HL-60 (cell line): ENCODE measurements around the gene BSND.

ENCODE experiments used
- DNase-seq, 2 experiments: peaks; one replicate each; pipeline ENCODE4 v3.0.0-alpha.2; 2010 to 2020; ENCODE audit warnings: low read depth in 1 of 2, low spot score in 1 of 2
- H3K27ac ChIP-seq: fragments of 250-450 bp; sonication (Bioruptor Pico); replicated peaks from 2 replicates; pipeline ENCODE4 v1.5.1; 2020; ENCODE audit warnings: mild to moderate bottlenecking, moderate library complexity
- H3K27me3 ChIP-seq: fragments of 250-450 bp; sonication (Bioruptor Pico); 2 replicates; pipeline ENCODE4 v1.5.1; 2021; ENCODE audit warnings: mild to moderate bottlenecking, moderate library complexity; ENCODE audit not compliant: insufficient read depth, poor library complexity, severe bottlenecking
- H3K4me3 ChIP-seq: replicated peaks from 2 replicates; pipeline ENCODE4 v1.5.1; 2011; ENCODE audit warnings: mild to moderate bottlenecking, control low read depth, low read length; ENCODE audit not compliant: insufficient read depth
- CTCF ChIP-seq: IDR thresholded peaks from one replicate; pipeline ENCODE4 v1.5.1; 2011; ENCODE audit warnings: low read length, control low read depth, inconsistent platforms; ENCODE audit not compliant: insufficient read depth
- GABPA ChIP-seq: IDR thresholded peaks from 2 replicates; pipeline ENCODE4 v1.6.1; 2012; ENCODE audit warnings: low read depth
- POLR2AphosphoS5 ChIP-seq: IDR thresholded peaks from 2 replicates; pipeline ENCODE4 v1.6.1; 2012; ENCODE audit warnings: low read depth
- REST ChIP-seq: IDR thresholded peaks from 2 replicates; pipeline ENCODE4 v1.6.1; 2012; ENCODE audit warnings: low read depth; ENCODE audit not compliant: insufficient replicate concordance
- SPI1 ChIP-seq: IDR thresholded peaks from 2 replicates; pipeline ENCODE4 v1.6.1; 2012; ENCODE audit warnings: low read depth, mild to moderate bottlenecking, borderline replicate concordance

Gene BSND

DNA sequence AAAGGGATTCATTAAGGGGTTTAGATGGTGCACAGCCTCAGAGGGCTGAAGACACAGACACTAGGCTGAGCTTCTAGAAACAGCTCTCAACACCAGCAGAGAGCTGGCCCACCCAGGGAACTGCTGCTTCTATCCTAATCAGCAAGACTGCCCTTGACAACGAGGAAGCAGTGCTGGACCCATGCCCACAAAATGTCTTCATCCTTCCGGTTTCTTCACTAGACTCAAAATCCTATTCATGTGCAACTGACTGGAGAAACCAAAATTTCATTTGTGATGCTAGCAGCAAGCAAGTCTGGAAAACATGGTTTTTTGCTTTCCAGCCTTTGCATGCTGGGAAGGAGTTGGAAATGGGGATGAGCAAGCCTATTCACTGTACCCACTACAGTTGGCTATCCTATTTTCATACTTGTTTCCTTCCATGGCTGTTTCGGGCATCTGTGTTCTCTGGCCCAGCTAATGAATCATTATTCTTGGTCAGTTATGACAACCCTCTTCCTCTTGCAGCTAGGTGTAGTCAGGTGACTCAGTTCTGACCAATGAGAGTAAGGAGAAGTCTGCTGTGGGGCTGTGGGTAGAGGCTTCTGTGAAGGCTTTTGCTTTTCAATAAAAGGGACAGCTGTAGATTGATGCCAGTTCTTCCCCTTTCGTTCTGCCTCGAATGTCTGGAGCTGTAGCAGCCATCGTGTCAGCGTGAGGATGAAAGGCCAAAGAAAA, 33.0 kb upstream of the BSND start:
- Histone ChIP-seq H3K27ac (peak overlapping the region; percentile 73), H3K27me3 (no peaks in the 10 kb centered on the region), H3K4me3 (peak overlapping the region; percentile 19; the same call in 1 of the 2 replicates)
- TF ChIP-seq POLR2AphosphoS5 (peak; percentile 58; the same call in 1 of the 2 replicates), SPI1 (peak; percentile 61; the same call in 1 of the 2 replicates), GABPA (no peak)
- DNase-seq: peak; percentile 93 to 97

DNA sequence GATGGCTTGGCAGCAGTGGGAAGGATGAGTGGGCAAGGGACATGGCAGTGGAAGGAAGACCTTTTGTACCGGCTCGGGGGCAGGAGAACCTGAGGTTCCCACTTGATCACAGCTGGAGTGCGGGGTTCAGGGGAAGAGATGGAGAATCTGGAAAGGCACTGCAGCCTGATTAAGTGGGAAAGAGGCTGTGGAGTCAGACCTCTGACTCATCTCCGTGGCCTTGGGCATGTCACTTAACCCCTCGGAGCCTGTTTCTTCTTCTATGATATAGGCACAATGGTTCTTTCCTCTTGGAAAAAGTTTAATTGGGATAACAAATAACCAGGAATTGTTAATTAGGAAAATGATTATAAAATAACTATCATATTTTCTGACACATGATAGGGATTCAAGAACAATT, 31.4 kb upstream of the BSND start:
- no peaks in the 10 kb centered on the region for H3K27me3 ChIP-seq
- DNase-seq: no peak
- TF ChIP-seq CTCF: no peak
- no peak for TF ChIP-seq SPI1
- no peak for TF ChIP-seq POLR2AphosphoS5
- no peak for TF ChIP-seq REST
- no peak for TF ChIP-seq GABPA
- no peak overlapping the region for H3K4me3 ChIP-seq
- no peak overlapping the region for H3K27ac ChIP-seq

GRCh38 chr1:54968551-54968950, 30.2 kb upstream of the BSND start:
- DNase-seq: no peak
- H3K27me3 ChIP-seq: no peaks in the 10 kb centered on the region
- TF ChIP-seq POLR2AphosphoS5 (no peak), REST (no peak), GABPA (no peak), CTCF (no peak)
- H3K27ac ChIP-seq: no peak overlapping the region
- H3K4me3 ChIP-seq: no peak overlapping the region

DNA sequence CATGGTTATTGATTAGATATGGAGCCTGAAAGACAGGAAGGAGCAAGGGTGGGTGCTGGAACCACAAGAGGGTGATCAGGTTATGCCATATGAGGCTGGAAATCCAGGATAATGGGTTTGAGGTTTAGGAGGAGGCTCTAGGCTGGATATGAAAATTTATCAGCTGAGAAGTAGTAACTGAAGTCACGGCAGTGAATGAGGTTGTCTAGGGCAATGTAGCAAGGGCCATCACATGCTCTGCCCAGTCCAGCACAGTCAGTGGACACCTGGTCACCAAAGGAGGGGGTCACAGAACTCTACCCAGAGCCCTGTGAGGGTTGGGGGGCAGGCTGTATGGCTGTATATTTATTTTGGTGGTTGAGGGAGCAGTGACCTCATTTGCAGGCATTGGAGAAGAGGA, 28.9 kb upstream of the BSND start:
- H3K27me3 ChIP-seq: peaks cover 3% of the 10 kb centered on the region
- no peak overlapping the region for H3K27ac ChIP-seq
- H3K4me3 ChIP-seq: no peak overlapping the region
- no peak for DNase-seq
- no peak for TF ChIP-seq SPI1
- no peak for TF ChIP-seq CTCF
- no peak for TF ChIP-seq POLR2AphosphoS5
- TF ChIP-seq REST: no peak
- no peak for TF ChIP-seq GABPA
